Right lobe of liver (tissue), 4 donors: ENCODE results near the gene KRTAP10-4.

ENCODE experiments used
- POLR2A ChIP-seq: fragments of 450-650 bp; IDR thresholded peaks from one replicate; pipeline ENCODE4 v1.6.1; 2017; ENCODE audit warnings: antibody characterized with exemption, mild to moderate bottlenecking
- TF ChIP-seq, protein P1 (sequence below), 4 donors: fragments of 200-600 bp in 3 of 4; fragments of 450-650 bp in 1 of 4; IDR thresholded peaks; one replicate each; pipeline versions ENCODE4 v1.5.1 to v1.8.0; 2016 to 2022; ENCODE audit warnings: antibody characterized with exemption in 4 of 4, mild to moderate bottlenecking in 2 of 4
- donor health status: DM: no; HTN: no; CAD: no.
- donor health status: DM: no; HTN: no; CAD: no.
- donor health status: DM: no; HTN: yes; CAD: no.

DNA sequence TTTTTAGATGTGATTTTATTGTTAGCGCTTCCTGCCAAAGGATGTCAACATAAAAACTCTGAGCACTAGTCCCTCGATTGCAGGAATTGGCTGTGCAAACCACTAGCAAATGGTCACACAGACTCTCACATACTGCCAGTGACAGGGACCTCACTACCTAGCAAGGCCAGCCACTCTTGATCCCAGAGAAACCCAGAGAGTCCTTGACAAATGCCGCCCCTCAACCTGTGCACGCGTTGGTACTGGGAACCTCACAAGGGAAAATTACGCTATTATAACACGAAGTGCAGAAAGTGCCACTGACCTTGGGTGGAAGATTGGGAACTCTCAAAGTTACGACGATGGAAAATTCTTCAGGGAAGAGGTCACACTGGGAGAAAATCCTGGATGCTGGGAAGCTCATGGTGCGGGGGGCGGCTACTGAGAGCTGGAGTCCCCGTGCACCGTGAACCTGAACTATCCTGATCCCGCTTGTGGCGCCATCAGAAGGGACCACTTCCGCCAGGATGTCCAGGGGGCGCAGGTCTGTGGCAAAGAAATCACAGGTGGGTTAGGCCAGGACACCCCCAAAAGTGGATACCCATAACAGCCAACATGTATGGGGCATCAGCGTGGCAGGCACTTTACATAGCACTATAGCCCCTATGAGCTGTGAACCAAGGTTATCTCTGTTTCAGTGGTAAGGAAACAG, 5.9 kb upstream of the KRTAP10-4 start:
- TF ChIP-seq, protein P1, sequence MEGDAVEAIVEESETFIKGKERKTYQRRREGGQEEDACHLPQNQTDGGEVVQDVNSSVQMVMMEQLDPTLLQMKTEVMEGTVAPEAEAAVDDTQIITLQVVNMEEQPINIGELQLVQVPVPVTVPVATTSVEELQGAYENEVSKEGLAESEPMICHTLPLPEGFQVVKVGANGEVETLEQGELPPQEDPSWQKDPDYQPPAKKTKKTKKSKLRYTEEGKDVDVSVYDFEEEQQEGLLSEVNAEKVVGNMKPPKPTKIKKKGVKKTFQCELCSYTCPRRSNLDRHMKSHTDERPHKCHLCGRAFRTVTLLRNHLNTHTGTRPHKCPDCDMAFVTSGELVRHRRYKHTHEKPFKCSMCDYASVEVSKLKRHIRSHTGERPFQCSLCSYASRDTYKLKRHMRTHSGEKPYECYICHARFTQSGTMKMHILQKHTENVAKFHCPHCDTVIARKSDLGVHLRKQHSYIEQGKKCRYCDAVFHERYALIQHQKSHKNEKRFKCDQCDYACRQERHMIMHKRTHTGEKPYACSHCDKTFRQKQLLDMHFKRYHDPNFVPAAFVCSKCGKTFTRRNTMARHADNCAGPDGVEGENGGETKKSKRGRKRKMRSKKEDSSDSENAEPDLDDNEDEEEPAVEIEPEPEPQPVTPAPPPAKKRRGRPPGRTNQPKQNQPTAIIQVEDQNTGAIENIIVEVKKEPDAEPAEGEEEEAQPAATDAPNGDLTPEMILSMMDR (IDR thresholded peaks at IDR 0.05), result no peak
- no peak for TF ChIP-seq POLR2A
